ENCODE data around the gene TRAPPC5.

The TRAPPC5 gene

DNA sequence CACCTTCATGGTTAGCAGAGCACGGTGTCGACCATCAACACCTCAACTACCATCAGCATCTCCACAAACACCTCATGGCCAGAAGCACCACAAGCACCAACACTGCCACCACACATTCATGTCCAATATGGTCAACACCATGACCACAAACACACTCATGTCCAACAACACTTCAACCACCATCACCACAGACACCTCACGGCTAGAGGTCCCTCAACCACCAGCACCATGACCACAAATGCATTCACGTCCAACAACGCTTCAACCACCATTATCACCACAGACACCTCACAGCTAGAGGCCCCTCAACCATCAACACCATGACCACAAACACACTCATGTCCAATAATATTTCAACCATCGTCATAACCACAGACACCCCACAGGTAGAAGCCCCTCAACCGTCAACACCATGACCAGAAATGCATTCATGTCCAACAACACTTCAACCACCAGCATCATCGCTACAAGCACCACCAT is 10.2 kb downstream of the TRAPPC5 start:
- TF ChIP-seq, protein P1, sequence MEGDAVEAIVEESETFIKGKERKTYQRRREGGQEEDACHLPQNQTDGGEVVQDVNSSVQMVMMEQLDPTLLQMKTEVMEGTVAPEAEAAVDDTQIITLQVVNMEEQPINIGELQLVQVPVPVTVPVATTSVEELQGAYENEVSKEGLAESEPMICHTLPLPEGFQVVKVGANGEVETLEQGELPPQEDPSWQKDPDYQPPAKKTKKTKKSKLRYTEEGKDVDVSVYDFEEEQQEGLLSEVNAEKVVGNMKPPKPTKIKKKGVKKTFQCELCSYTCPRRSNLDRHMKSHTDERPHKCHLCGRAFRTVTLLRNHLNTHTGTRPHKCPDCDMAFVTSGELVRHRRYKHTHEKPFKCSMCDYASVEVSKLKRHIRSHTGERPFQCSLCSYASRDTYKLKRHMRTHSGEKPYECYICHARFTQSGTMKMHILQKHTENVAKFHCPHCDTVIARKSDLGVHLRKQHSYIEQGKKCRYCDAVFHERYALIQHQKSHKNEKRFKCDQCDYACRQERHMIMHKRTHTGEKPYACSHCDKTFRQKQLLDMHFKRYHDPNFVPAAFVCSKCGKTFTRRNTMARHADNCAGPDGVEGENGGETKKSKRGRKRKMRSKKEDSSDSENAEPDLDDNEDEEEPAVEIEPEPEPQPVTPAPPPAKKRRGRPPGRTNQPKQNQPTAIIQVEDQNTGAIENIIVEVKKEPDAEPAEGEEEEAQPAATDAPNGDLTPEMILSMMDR (IDR thresholded peaks at IDR 0.05; ENCODE audit: low read depth, low read length), result no peak
- no peak overlapping the region for H3K4me3 ChIP-seq (replicated peaks in 1 of 2; ENCODE audit: low read depth in 2 of 2, low read length in 2 of 2)
- no peak for DNase-seq (ENCODE audit: low read depth in 2 of 2)

DNA sequence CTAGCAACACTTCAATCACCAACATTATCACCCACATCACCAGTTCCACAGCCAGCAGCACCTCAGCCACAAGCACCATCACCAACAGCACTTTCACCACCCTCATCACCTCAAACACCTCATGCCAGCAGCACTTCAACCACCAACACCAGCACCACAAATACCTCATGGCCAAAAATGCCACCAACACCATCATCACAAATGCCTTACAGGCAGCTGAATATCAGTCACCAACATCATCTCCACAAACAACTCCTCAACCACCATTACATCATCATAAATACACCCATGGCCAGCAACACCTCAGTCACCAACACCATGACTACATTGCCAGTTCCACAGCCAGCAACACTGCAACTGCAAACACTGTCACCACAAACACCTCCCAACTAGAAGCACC is 10.9 kb downstream of the TRAPPC5 start:
- no peak for DNase-seq (ENCODE audit: low read depth in 2 of 2)
- no peak overlapping the region for H3K4me3 ChIP-seq (replicated peaks in 1 of 2; ENCODE audit: low read depth in 2 of 2, low read length in 2 of 2)
- TF ChIP-seq, protein P1 (IDR thresholded peaks at IDR 0.05; ENCODE audit: low read depth, low read length), result no peak

DNA sequence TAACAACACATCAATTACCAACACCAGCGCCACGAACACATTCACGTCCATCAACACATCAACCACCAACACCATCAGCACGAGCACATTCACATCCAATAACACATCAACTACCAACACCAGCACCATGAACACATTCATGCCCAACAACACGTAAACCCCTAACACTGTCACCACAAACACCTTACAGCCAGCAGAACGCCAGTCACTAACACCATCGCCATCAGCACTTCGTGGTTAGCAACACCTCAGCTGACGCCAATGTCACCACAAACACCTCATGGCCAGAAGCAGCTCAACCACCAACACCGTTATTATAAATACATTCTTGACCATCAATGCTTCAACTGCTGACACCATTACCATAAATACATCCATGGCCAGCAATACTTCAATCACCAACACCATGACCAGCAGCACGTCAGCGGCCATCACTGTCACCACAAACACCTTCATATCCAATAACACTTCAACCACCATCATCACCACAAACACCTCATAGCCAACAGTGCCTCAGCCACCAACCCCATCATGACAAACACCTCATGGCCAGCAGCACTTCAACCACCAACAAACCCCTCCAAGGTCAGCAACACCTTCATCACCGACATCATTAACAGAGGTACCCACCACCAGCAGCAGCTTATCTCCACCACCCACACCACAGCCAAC is 11.9 kb downstream of the TRAPPC5 start:
- H3K4me3 ChIP-seq (replicated peaks in 1 of 2; ENCODE audit: low read depth in 2 of 2, low read length in 2 of 2), result no peak overlapping the region
- no peak for DNase-seq (ENCODE audit: low read depth in 2 of 2)
- TF ChIP-seq, protein P1 (IDR thresholded peaks at IDR 0.05; ENCODE audit: low read depth, low read length), result no peak

DNA sequence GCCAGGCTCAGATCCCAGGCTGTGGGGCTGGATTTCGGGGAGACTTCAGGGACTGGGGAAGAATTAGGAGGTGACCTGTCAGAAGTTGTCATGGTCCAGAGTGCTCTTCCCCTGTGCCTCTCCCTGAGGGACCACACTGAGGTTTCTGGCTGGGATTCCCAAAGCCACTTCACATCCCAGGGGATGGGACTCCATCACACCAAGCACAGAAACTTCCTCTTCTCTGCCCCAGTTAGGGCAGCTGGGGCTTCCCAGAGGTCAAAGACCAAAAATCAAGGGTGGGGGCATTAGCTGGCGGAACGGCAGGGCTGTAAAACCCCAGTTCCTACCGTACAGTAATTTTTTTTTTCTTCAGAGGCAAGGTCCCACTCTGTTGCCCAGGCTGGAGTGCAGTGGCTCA is 13.9 kb downstream of the TRAPPC5 start:
- no peak overlapping the region for H3K4me3 ChIP-seq (replicated peaks in 1 of 2; ENCODE audit: low read depth in 2 of 2, low read length in 2 of 2)
- TF ChIP-seq, protein P1 (IDR thresholded peaks at IDR 0.05; ENCODE audit: low read depth, low read length), result no peak
- DNase-seq (ENCODE audit: low read depth in 2 of 2), result no peak

DNA sequence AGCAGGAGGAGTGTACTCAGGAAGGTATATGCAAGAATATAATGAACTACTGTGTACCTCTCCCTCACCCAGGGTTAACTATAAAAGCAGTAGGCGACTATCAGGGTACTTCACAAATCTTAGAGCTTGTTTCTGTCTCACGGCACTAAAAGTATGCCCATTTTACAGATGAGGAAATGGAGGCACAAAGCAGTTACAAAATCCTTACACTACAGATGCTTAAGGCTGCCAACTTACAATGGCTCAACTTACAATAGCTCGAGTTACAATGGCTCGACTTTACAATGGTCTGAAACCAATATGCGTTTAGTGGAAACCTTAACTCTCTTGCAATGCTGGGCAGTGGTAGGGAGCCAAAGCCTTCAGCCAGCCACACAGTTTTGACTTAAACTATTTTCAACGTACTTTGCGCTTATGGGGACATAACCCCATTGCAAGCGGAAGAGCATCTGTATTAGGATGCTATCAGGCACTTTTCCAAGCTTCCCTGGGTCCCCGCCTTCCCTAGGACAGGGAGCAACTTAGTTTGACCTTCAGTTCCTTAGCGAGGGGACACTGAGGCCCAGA is 17.2 kb downstream of the TRAPPC5 start:
- TF ChIP-seq, protein P1 (IDR thresholded peaks at IDR 0.05; ENCODE audit: low read depth, low read length), result no peak
- no peak for DNase-seq (ENCODE audit: low read depth in 2 of 2)
- no peak overlapping the region for H3K4me3 ChIP-seq (replicated peaks in 1 of 2; ENCODE audit: low read depth in 2 of 2, low read length in 2 of 2)

DNA sequence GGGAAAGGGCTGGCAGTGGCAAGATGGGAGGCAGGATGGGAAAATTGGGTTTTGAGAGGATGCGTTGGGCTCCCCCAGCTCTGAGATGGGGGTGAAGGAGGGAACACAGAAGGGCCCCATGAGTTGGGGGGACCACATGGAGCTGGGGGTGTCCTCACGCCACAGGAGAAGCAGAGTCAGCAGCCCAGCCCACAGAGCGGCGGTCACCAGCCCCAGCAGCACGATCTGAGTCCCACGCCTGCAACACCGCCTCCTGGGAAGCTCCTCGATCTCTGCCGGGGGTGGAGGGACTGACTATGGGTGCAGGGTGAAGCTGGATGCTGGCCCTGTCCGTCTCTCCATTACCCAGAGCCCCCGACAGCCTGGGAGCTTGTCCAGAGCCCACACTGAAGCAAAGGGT is 17.9 kb downstream of the TRAPPC5 start:
- DNase-seq (ENCODE audit: low read depth in 2 of 2), result no peak
- TF ChIP-seq, protein P1 (IDR thresholded peaks at IDR 0.05; ENCODE audit: low read depth, low read length), result no peak
- no peak overlapping the region for H3K4me3 ChIP-seq (replicated peaks in 1 of 2; ENCODE audit: low read depth in 2 of 2, low read length in 2 of 2)
